Tibial nerve (tissue), 4 donors: Measurements from ENCODE around the gene SPI1.

Experiments used
- EP300 ChIP-seq, 2 donors: sonication (generic); formaldehyde crosslinking; IDR thresholded peaks; one replicate each; pipeline ENCODE4 v1.6.1; 2017; ENCODE audit warnings: antibody characterized with exemption in 2 of 2, mild to moderate bottlenecking in 1 of 2
- POLR2A ChIP-seq, 2 donors: fragments of 450-650 bp; IDR thresholded peaks; one replicate each; pipeline ENCODE4 v1.6.1; 2017; ENCODE audit warnings: antibody characterized with exemption in 2 of 2, mild to moderate bottlenecking in 2 of 2, moderate library complexity in 2 of 2
- TF ChIP-seq, protein P1 (sequence below), 5 experiments: fragments of 200-600 bp in 3 of 5; fragments of 450-650 bp in 2 of 5; sonication (generic) in 3 of 5; IDR thresholded peaks; one replicate each; pipeline ENCODE4 v1.5.1; 2016 to 2019; ENCODE audit warnings: antibody characterized with exemption in 5 of 5, mild to moderate bottlenecking in 3 of 5, moderate library complexity in 2 of 5

DNA sequence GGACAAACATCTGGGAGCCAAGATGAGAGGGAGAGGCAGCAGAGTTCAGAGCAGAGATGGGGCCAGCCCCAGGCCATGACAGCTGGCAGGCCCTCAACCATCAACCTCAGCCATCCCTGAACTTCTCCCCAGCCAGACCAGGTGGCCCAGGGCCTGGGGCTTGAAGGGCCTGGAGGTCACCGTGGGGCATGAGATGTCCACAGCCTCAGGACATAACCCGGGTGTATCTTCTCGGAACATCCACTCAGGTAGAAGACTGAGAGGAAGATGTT, 17.6 kb upstream of the SPI1 start:
- TF ChIP-seq, protein P1, sequence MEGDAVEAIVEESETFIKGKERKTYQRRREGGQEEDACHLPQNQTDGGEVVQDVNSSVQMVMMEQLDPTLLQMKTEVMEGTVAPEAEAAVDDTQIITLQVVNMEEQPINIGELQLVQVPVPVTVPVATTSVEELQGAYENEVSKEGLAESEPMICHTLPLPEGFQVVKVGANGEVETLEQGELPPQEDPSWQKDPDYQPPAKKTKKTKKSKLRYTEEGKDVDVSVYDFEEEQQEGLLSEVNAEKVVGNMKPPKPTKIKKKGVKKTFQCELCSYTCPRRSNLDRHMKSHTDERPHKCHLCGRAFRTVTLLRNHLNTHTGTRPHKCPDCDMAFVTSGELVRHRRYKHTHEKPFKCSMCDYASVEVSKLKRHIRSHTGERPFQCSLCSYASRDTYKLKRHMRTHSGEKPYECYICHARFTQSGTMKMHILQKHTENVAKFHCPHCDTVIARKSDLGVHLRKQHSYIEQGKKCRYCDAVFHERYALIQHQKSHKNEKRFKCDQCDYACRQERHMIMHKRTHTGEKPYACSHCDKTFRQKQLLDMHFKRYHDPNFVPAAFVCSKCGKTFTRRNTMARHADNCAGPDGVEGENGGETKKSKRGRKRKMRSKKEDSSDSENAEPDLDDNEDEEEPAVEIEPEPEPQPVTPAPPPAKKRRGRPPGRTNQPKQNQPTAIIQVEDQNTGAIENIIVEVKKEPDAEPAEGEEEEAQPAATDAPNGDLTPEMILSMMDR (IDR thresholded peaks at IDR 0.05): no peak
- no peak for TF ChIP-seq POLR2A (IDR thresholded peaks at IDR 0.05)
- no peak for TF ChIP-seq EP300 (IDR thresholded peaks at IDR 0.05)
